ENCODE data around the gene OR12D2.

The OR12D2 gene

DNA sequence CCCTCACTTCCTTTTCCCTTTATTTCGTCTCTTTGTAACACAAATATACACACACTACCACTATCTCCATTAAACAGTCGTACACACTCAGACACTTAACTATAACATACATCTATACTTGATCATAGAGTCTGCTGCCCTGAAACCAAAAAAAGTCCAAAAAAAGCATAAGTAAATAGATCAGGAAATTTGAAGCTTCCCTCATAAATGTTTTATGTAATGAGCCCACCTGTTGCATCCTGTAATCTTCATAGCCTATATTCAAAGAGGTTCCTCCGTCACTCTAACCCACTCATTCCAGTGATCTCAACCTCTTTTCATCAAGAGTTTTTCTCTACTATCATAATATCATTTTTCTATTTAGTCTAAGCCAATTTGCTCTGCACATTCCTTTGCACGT, 6.9 kb upstream of the OR12D2 start:
- DNase-seq (ENCODE audit: low read depth), result no peak
- no peak overlapping the region for H3K4me3 ChIP-seq (replicated peaks; ENCODE audit: low read depth, low read length)
- TF ChIP-seq, protein P1, sequence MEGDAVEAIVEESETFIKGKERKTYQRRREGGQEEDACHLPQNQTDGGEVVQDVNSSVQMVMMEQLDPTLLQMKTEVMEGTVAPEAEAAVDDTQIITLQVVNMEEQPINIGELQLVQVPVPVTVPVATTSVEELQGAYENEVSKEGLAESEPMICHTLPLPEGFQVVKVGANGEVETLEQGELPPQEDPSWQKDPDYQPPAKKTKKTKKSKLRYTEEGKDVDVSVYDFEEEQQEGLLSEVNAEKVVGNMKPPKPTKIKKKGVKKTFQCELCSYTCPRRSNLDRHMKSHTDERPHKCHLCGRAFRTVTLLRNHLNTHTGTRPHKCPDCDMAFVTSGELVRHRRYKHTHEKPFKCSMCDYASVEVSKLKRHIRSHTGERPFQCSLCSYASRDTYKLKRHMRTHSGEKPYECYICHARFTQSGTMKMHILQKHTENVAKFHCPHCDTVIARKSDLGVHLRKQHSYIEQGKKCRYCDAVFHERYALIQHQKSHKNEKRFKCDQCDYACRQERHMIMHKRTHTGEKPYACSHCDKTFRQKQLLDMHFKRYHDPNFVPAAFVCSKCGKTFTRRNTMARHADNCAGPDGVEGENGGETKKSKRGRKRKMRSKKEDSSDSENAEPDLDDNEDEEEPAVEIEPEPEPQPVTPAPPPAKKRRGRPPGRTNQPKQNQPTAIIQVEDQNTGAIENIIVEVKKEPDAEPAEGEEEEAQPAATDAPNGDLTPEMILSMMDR (IDR thresholded peaks at IDR 0.05; ENCODE audit: low read length, missing control alignments), result no peak

GRCh38 chr6:29399525-29399924, 4.1 kb downstream of the OR12D2 start:
- no peak for DNase-seq (ENCODE audit: low read depth)
- TF ChIP-seq, protein P1 (IDR thresholded peaks at IDR 0.05; ENCODE audit: low read length, missing control alignments), result no peak
- H3K4me3 ChIP-seq (replicated peaks; ENCODE audit: low read depth, low read length), result no peak overlapping the region

DNA sequence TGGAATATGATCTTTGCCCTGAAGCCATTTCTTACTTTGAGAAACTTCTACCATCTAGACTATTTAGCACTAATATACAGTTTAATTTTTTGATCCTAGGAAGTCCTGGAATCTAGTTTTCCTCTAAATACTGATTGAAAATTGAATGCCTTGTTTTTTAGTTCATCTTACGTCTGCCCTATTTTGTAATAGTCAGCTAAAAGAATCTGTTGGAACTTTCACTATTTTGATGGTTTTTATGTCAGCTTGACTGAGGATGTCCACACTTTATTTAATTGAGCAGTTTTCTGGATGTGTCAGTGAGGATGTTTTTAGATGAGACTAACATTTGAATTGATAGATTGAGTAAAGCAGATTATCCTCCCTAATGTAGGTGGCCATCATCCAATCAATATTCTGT, 8.4 kb downstream of the OR12D2 start:
- no peak for DNase-seq (ENCODE audit: low read depth)
- TF ChIP-seq, protein P1 (IDR thresholded peaks at IDR 0.05; ENCODE audit: low read length, missing control alignments), result no peak
- no peak overlapping the region for H3K4me3 ChIP-seq (replicated peaks; ENCODE audit: low read depth, low read length)

GRCh38 chr6:29414588-29414987, 19.2 kb downstream of the OR12D2 start, which contains the start of gene OR12D1:
Gene OR12D1 (plus strand): TSS chr6:29414928.
- H3K4me3 ChIP-seq (replicated peaks; ENCODE audit: low read depth, low read length), result no peak within 1 kb of the TSS
- no peak for DNase-seq (ENCODE audit: low read depth)
- TF ChIP-seq, protein P1 (IDR thresholded peaks at IDR 0.05; ENCODE audit: low read length, missing control alignments), result no peak

GRCh38 chr6:29419516-29419915, 24.1 kb downstream of the OR12D2 start:
- TF ChIP-seq, protein P1 (IDR thresholded peaks at IDR 0.05; ENCODE audit: low read length, missing control alignments), result no peak
- no peak for DNase-seq (ENCODE audit: low read depth)
- H3K4me3 ChIP-seq (replicated peaks; ENCODE audit: low read depth, low read length), result no peak overlapping the region

- no peak for DNase-seq (ENCODE audit: low read depth)
- TF ChIP-seq, protein P1 (IDR thresholded peaks at IDR 0.05; ENCODE audit: low read length, missing control alignments), result no peak
- H3K4me3 ChIP-seq (replicated peaks; ENCODE audit: low read depth, low read length), result no peak overlapping the region
Measured at GRCh38 chr6:29424168-29424567, 28.7 kb downstream of the OR12D2 start.

GRCh38 chr6:29424575-29424974, 29.1 kb downstream of the OR12D2 start:
- no peak for DNase-seq (ENCODE audit: low read depth)
- TF ChIP-seq, protein P1 (IDR thresholded peaks at IDR 0.05; ENCODE audit: low read length, missing control alignments), result no peak
- H3K4me3 ChIP-seq (replicated peaks; ENCODE audit: low read depth, low read length), result no peak overlapping the region
